Measurements from ENCODE around the gene ZNF358.

ZNF358 gene

DNA sequence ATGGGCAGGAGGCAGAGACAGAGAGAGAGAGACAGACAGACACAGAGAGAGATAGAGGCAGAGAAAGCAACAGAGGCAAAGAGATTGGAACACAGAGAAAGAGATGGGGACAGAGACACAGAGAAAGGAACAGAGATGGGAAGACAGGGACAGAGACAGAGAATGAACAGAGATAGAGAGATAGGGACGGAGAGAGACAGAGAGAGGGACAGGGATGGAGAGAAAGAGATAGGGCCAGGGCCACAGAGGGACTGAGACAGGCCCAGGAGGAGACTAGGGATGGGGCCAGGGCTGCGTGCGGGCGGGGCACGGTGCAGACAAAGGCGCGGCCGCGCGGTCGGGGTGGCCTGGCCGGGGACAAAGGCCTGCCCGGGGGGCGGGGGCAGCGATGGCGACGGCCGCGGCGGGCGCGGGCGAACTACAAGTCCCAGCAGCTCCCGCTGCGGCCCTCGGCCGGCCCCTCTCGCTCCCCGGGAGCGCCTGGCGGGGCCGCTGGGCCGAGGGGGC is at the start of gene ZNF358:
Gene ZNF358, plus strand, starts transcription at position 459 of the 507 bp plus-strand sequence. CDS start 3,140 bp downstream, outside the sequence.
- peak; percentile 80 for DNase-seq (ENCODE audit: low spot score)

GRCh38 chr19:7467009-7467989 is 48.6 kb upstream of the ZNF358 start:
- no peak for DNase-seq (ENCODE audit: low spot score)

- no peak for DNase-seq (ENCODE audit: low spot score)
These were observed 47.1 kb upstream of the ZNF358 start for GRCh38 chr19:7468840-7469239.

DNA sequence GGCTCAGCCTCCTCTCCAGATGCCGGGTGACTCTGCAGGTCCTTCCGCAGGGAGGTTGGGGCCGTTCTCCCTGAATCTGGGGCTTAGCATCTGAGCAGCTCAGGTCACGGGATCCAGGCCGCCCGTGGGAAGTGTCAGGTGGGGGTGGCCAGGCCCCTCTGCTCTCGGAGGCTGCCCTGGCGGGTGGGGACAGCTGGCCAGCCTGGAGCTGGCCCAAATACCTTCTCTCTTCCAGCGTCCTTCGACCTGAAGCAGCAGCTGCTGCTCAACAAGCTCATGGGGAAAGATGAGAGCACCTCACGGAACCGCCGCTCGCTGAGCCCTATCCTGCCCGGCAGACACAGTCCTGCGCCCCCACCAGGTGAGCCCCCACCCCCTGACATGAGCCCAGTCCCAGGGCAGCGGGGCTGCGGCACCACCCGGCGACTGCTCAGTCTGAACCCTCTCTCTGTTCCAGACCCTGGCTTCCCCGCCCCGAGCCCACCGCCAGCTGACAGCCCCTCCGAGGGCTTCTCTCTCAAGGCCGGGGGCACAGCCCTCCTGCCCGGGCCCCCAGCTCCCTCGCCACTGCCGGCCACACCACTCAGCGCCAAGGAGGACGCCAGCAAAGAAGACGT is 46.1 kb upstream of the ZNF358 start:
- no peak for DNase-seq (ENCODE audit: low spot score)

DNA sequence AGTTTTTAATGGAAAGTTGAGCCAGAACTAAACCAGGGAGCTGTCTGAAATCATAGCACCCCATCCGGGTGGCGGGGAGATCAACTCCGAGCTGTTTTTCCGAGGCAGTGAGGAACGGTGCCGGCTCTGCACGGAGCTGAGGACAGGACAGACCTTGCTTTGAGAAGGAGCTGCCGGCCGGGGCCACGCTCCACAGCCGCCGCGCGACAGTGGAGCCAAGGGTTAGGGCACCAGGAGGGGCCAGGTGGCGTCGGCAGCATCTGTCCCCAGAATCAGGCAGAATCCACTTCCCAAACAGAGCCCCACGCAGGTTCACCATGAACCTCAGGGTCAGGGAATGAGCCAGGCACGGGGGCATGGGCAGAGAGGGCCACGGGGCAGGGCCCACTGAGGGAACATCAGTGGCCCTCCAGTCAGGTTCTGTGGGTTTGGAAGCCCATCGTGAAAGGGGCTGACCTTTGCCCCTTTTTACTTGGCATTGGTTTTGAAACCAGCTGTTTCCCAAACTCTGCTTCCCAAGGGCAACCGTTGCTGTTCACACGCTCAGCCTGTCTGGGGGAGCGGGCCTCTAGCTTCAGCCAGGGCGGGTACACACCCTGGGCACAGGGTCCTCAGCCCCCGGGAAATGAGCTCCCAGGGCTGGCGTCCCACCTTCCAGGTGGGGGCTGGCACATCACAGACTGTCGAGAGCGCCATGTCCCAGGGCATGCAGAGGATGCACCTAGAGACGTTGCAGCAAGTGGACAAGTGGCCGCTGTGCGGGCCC is 45.2 kb upstream of the ZNF358 start:
- DNase-seq (ENCODE audit: low spot score), result no peak

GRCh38 chr19:7471696-7472615 is 43.9 kb upstream of the ZNF358 start:
- no peak for DNase-seq (ENCODE audit: low spot score)

- no peak for DNase-seq (ENCODE audit: low spot score)
These were observed 40.2 kb upstream of the ZNF358 start for GRCh38 chr19:7475665-7476064.

- no peak for DNase-seq (ENCODE audit: low spot score)
These were observed 39.7 kb upstream of the ZNF358 start for GRCh38 chr19:7476241-7476640.

DNA sequence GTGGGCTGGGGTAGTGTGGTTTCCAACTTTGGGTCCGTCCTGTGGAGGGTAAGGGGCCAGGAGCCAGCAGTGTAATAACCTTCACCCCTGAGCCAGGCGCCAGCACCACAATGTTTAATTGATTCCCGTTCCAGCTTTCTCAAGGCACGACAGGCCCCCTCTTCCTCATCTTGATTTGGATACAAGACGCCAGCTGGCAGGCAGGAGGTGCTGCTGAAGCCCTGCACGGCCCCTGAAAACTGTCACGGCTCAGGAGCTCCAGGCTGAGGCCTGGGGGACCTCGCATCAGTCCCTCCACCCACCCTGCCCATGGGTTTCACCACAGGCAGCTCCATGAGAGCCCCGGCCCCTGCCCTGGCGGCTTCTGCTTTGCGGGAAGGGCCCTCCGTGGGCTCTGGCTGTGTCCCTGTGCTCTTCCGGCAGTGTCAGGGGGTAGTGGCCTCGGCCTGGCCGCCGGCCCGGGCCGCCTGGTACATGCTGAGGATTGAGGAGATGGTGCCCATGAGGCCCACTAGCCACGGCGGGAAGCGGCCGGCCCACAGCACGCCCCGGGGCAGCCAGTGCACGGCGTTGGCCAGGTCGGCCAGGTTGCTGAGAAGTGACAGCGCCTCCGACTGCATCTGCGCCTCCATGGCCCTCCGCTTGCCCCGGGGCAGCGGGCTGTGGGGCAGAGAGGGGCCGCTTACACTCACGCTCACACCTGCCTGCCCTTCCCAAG is 39.0 kb upstream of the ZNF358 start:
- no peak for DNase-seq (ENCODE audit: low spot score)

DNA sequence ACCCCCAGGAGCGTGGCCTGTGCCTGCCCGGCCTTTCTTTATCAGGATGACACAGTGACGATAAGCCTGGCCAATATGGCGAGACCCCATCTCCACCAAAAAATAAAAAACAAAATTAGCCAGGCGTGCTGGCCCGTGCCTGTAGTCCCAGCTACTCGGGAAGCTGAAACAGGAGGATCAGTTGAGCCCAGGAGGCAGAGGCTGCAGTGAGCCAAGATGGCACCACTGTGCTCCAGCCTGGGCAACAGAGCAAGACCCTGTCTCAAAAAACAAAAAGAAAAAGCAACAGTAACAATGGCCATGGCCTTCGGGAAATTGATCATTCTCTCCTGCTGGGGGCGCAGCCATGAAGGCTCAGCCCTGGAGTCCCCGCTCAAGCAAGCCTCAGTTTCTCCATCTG is 38.1 kb upstream of the ZNF358 start:
- DNase-seq (ENCODE audit: low spot score), result no peak

DNA sequence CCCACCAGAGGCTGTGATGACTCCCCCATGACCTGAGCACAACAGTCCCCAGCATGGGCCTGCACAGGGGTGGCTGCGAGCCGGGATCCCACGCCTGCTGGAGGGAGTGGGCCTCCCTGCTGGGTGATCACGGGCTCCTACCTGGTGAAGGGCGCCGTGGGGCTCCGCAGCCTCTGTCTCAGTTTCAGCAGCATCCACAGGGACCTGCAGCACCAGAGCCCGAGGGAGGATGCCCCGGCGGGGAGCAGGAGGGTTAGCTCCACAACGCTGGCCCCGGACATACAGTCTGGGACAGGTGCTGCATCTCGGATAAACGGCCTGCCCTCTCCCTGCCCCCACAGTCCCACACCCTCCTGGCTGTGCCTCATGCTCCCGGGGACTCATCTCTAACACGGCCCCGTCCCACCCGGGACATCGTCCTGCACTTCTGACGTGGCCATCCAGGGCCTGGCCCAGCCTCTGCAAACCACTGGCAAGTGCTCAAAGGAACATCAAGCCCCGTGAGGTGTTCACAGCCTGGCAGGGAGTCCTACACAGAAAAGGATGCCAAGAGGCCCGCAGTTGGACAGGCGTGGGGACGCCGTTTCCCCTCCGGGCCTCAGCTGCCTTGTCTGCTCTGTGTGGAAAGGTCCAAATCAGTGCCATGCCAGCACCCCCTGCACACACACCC is 37.6 kb upstream of the ZNF358 start:
- DNase-seq (ENCODE audit: low spot score), result no peak

DNA sequence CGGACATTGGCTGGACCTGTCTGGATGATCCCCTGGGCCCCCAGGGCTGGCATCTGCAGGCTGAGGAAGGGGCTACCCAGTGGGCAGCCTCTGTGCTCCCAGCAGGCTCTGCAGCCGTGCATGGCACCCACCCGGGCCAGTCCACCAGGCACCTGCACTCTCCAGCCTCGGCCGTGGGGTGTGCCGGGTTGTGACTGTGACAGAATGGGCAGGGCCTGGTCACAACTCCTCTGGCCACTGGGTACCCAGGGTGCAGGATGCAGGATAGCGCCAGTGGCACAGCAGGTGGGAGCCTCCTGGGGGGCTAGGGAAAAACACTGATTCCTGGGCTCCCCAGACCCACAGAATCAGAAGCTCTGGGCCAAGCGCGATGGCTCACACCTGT is 37.1 kb upstream of the ZNF358 start:
- DNase-seq (ENCODE audit: low spot score), result no peak

DNA sequence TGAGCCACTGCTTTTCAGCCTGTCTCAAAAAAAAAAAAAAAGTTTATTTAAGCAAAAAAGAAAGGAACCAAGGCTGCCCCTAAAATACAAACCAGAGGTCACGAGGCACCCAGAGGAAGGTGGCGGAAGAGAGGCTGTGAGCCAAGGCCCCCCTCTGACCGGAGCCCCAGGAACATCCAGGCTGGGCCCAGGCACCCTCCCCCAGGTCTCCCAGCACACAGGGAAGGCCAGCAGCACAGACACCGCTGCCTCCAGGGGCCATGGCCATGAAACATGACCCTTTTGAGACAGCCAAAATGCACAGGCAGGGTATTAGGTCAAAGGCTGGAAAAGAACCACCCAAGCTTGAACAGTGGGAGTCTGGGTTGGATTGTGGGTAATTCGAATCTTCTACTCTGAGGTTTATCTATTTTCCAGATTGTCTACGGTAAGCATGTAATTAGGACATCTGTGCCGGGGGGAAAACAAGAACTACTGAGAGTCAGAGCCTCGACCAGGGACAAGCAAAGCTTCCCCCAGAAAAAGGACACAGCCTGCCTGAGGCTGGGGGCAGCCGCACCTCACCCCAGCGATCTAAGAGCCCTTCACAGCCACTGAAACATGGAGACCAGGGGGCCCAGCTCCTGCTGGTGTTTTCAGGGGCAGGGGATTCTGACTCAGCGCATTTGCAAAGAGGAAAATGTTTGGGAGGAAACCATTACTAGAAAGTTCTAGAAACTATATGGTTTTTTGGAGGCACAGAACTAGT is 35.5 kb upstream of the ZNF358 start:
- no peak for DNase-seq (ENCODE audit: low spot score)

DNA sequence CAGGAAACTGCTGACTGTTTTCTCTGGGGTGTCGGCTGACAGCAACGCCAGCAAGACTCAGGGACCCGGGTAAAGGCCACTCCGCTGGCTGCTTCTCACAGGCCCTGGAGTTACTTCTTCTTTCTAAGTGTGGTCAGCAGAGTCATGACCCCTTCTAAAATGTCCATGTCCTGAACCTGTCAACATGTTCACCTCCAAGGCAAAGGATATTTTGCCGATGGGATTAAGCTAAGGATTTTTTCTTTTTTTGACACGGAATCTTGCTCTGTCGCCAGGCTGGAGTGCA is 35.0 kb upstream of the ZNF358 start:
- no peak for DNase-seq (ENCODE audit: low spot score)

- DNase-seq (ENCODE audit: low spot score), result no peak
These were observed 33.1 kb upstream of the ZNF358 start for GRCh38 chr19:7482584-7483439.

DNA sequence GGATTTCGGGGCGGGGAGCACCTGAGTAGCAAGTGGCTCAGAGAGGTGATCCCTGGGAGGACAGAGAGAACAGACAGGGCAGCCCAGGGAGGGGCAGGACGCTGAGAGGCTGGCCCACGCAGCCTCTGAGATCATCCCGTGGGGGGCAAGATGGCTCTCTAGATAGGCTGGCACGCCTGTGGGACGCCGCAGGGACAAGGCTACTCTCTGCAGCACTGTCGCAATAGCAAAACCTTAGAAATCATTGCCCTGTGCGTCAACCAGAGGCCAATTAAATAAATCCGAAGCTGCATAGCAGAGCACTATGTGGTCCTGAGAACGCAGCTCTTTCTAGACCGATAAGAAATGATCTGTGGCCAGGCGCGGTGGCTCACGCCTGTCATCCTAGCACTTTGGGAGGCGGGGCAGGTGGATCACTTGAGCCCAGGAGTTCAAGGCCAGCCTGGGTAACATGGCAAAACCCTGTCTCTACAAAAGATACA is 32.1 kb upstream of the ZNF358 start:
- no peak for DNase-seq (ENCODE audit: low spot score)

GRCh38 chr19:7486923-7487322 is 29.0 kb upstream of the ZNF358 start:
- DNase-seq (ENCODE audit: low spot score), result no peak

GRCh38 chr19:7488736-7489353 is 27.1 kb upstream of the ZNF358 start, which contains the start of gene PEX11G:
Gene PEX11G, minus strand, starts transcription at chr19:7489035. Its CDS starts 25 bp downstream, at chr19:7489010.
- DNase-seq (ENCODE audit: low spot score), result peak; percentile 91
